OCI-LY7 (cell line): ENCODE results near the gene WDFY4.

Source experiments
- CTCF ChIP-seq: fragments of 200-600 bp; sonication (generic); conservative IDR thresholded peaks from 2 replicates; pipeline ENCODE4 v1.5.1; 2014; ENCODE audit warnings: mild to moderate bottlenecking, antibody characterized with exemption, low read length, moderate library complexity, mixed read lengths
- EZH2phosphoT487 ChIP-seq: fragments of 200-600 bp; sonication (generic); IDR thresholded peaks from 2 replicates; pipeline ENCODE4 v1.6.1; 2018; ENCODE audit warnings: low read depth, borderline replicate concordance, mild to moderate bottlenecking, mixed run types, antibody characterized with exemption, low read length, moderate library complexity, mixed read lengths

GRCh38 chr10:48883701-48884100 lies 199.0 kb downstream of the WDFY4 start:
- TF ChIP-seq CTCF (no peak), EZH2phosphoT487 (no peak)
